Measurements from ENCODE around the gene MFN2.
A peak's percentile ranks its signal among the peaks of the same experiment; 100 is the strongest.

- TF ChIP-seq, protein P1, sequence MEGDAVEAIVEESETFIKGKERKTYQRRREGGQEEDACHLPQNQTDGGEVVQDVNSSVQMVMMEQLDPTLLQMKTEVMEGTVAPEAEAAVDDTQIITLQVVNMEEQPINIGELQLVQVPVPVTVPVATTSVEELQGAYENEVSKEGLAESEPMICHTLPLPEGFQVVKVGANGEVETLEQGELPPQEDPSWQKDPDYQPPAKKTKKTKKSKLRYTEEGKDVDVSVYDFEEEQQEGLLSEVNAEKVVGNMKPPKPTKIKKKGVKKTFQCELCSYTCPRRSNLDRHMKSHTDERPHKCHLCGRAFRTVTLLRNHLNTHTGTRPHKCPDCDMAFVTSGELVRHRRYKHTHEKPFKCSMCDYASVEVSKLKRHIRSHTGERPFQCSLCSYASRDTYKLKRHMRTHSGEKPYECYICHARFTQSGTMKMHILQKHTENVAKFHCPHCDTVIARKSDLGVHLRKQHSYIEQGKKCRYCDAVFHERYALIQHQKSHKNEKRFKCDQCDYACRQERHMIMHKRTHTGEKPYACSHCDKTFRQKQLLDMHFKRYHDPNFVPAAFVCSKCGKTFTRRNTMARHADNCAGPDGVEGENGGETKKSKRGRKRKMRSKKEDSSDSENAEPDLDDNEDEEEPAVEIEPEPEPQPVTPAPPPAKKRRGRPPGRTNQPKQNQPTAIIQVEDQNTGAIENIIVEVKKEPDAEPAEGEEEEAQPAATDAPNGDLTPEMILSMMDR (IDR thresholded peaks at IDR 0.05): peak in 3 of 7 experiments; percentile 16 to 44 (median 21)
- TF ChIP-seq POLR2A (IDR thresholded peaks at IDR 0.05): no peak
These were observed 1.8 kb downstream of the MFN2 start for GRCh38 chr1:11982010-11982392.
